ENCODE measurements around the gene CPEB4.

Gene CPEB4

GRCh38 chr5:173920024-173920753 lies 32.0 kb downstream of the CPEB4 start:
- Histone ChIP-seq H3K9me3 (ENCODE audit: control insufficient read depth, insufficient read depth, low read depth, low read length) (no peaks in the 10 kb centered on the region), H3K4me3 (ENCODE audit: low read depth, low read length) (no peak overlapping the region), H3K36me3 (ENCODE audit: control insufficient read depth, insufficient read depth, low read length) (no peaks in the 10 kb centered on the region), H3K27me3 (ENCODE audit: control insufficient read depth, insufficient read depth, low read length) (no peaks in the 10 kb centered on the region), H3K27ac (ENCODE audit: low read depth, low read length) (0 out of 2 replicates have a peak overlapping the region, but pooled peaks have one; percentile 20), H3K9ac (ENCODE audit: low read length) (no peak overlapping the region), H3K4me1 (ENCODE audit: control insufficient read depth, insufficient read depth, low read length) (peaks cover 52% of the 10 kb centered on the region)

- Histone ChIP-seq H3K9me3 (ENCODE audit: control insufficient read depth, insufficient read depth, low read depth, low read length) (no peaks in the 10 kb centered on the region), H3K4me3 (ENCODE audit: low read depth, low read length) (no peak overlapping the region), H3K27me3 (ENCODE audit: control insufficient read depth, insufficient read depth, low read length) (no peaks in the 10 kb centered on the region), H3K9ac (ENCODE audit: low read length) (no peak overlapping the region), H3K27ac (ENCODE audit: low read depth, low read length) (no peak overlapping the region), H3K36me3 (ENCODE audit: control insufficient read depth, insufficient read depth, low read length) (no peaks in the 10 kb centered on the region), H3K4me1 (ENCODE audit: control insufficient read depth, insufficient read depth, low read length) (peaks cover 45% of the 10 kb centered on the region)
Observed at GRCh38 chr5:173920866-173921555, 32.9 kb downstream of the CPEB4 start.

- Histone ChIP-seq H3K27me3 (ENCODE audit: control insufficient read depth, insufficient read depth, low read length) (no peaks in the 10 kb centered on the region), H3K36me3 (ENCODE audit: control insufficient read depth, insufficient read depth, low read length) (no peaks in the 10 kb centered on the region), H3K4me1 (ENCODE audit: control insufficient read depth, insufficient read depth, low read length) (peaks cover 32% of the 10 kb centered on the region), H3K9me3 (ENCODE audit: control insufficient read depth, insufficient read depth, low read depth, low read length) (no peaks in the 10 kb centered on the region), H3K27ac (ENCODE audit: low read depth, low read length) (no peak overlapping the region), H3K9ac (ENCODE audit: low read length) (no peak overlapping the region), H3K4me3 (ENCODE audit: low read depth, low read length) (no peak overlapping the region)
Observed at GRCh38 chr5:173922527-173922926, 34.4 kb downstream of the CPEB4 start.

- H3K27ac ChIP-seq (ENCODE audit: low read depth, low read length), result no peak overlapping the region
- no peaks in the 10 kb centered on the region for H3K9me3 ChIP-seq (ENCODE audit: control insufficient read depth, insufficient read depth, low read depth, low read length)
- no peaks in the 10 kb centered on the region for H3K27me3 ChIP-seq (ENCODE audit: control insufficient read depth, insufficient read depth, low read length)
- H3K36me3 ChIP-seq (ENCODE audit: control insufficient read depth, insufficient read depth, low read length), result no peaks in the 10 kb centered on the region
- H3K4me1 ChIP-seq (ENCODE audit: control insufficient read depth, insufficient read depth, low read length), result peaks cover 32% of the 10 kb centered on the region
- H3K9ac ChIP-seq (ENCODE audit: low read length), result no peak overlapping the region
- no peak overlapping the region for H3K4me3 ChIP-seq (ENCODE audit: low read depth, low read length)
Observed at GRCh38 chr5:173923218-173924095, 35.3 kb downstream of the CPEB4 start.

GRCh38 chr5:173924899-173925298 lies 36.8 kb downstream of the CPEB4 start:
- Histone ChIP-seq H3K9ac (ENCODE audit: low read length) (no peak overlapping the region), H3K27ac (ENCODE audit: low read depth, low read length) (no peak overlapping the region), H3K4me1 (ENCODE audit: control insufficient read depth, insufficient read depth, low read length) (peaks cover 19% of the 10 kb centered on the region)

GRCh38 chr5:173925449-173926071 lies 37.4 kb downstream of the CPEB4 start:
- Histone ChIP-seq H3K27ac (ENCODE audit: low read depth, low read length) (no peak overlapping the region), H3K27me3 (ENCODE audit: control insufficient read depth, insufficient read depth, low read length) (no peaks in the 10 kb centered on the region), H3K9me3 (ENCODE audit: control insufficient read depth, insufficient read depth, low read depth, low read length) (no peaks in the 10 kb centered on the region), H3K4me3 (ENCODE audit: low read depth, low read length) (no peak overlapping the region), H3K9ac (ENCODE audit: low read length) (no peak overlapping the region), H3K4me1 (ENCODE audit: control insufficient read depth, insufficient read depth, low read length) (peaks cover 17% of the 10 kb centered on the region), H3K36me3 (ENCODE audit: control insufficient read depth, insufficient read depth, low read length) (no peaks in the 10 kb centered on the region)

More at GRCh38 chr5:173924899-173925298, 36.8 kb downstream of the CPEB4 start:
- no peaks in the 10 kb centered on the region for H3K36me3 ChIP-seq (ENCODE audit: control insufficient read depth, insufficient read depth, low read length)
- H3K4me3 ChIP-seq (ENCODE audit: low read depth, low read length), result no peak overlapping the region
- no peaks in the 10 kb centered on the region for H3K27me3 ChIP-seq (ENCODE audit: control insufficient read depth, insufficient read depth, low read length)
- H3K9me3 ChIP-seq (ENCODE audit: control insufficient read depth, insufficient read depth, low read depth, low read length), result no peaks in the 10 kb centered on the region

GRCh38 chr5:173926359-173926758 lies 38.2 kb downstream of the CPEB4 start:
- no peak overlapping the region for H3K4me3 ChIP-seq (ENCODE audit: low read depth, low read length)
- H3K36me3 ChIP-seq (ENCODE audit: control insufficient read depth, insufficient read depth, low read length), result no peaks in the 10 kb centered on the region
- peaks cover 17% of the 10 kb centered on the region for H3K4me1 ChIP-seq (ENCODE audit: control insufficient read depth, insufficient read depth, low read length)
- H3K27me3 ChIP-seq (ENCODE audit: control insufficient read depth, insufficient read depth, low read length), result no peaks in the 10 kb centered on the region
- no peaks in the 10 kb centered on the region for H3K9me3 ChIP-seq (ENCODE audit: control insufficient read depth, insufficient read depth, low read depth, low read length)
- no peak overlapping the region for H3K27ac ChIP-seq (ENCODE audit: low read depth, low read length)
- H3K9ac ChIP-seq (ENCODE audit: low read length), result no peak overlapping the region

- Histone ChIP-seq H3K4me3 (ENCODE audit: low read depth, low read length) (no peak overlapping the region), H3K27me3 (ENCODE audit: control insufficient read depth, insufficient read depth, low read length) (no peaks in the 10 kb centered on the region), H3K36me3 (ENCODE audit: control insufficient read depth, insufficient read depth, low read length) (no peaks in the 10 kb centered on the region), H3K9me3 (ENCODE audit: control insufficient read depth, insufficient read depth, low read depth, low read length) (no peaks in the 10 kb centered on the region), H3K9ac (ENCODE audit: low read length) (no peak overlapping the region), H3K27ac (ENCODE audit: low read depth, low read length) (no peak overlapping the region), H3K4me1 (ENCODE audit: control insufficient read depth, insufficient read depth, low read length) (peaks cover 9% of the 10 kb centered on the region)
Observed at GRCh38 chr5:173928871-173929574, 40.9 kb downstream of the CPEB4 start.

- H3K4me1 ChIP-seq (ENCODE audit: control insufficient read depth, insufficient read depth, low read length), result no peaks in the 10 kb centered on the region
- H3K4me3 ChIP-seq (ENCODE audit: low read depth, low read length), result no peak overlapping the region
- no peaks in the 10 kb centered on the region for H3K9me3 ChIP-seq (ENCODE audit: control insufficient read depth, insufficient read depth, low read depth, low read length)
- no peak overlapping the region for H3K9ac ChIP-seq (ENCODE audit: low read length)
- no peak overlapping the region for H3K27ac ChIP-seq (ENCODE audit: low read depth, low read length)
- no peaks in the 10 kb centered on the region for H3K36me3 ChIP-seq (ENCODE audit: control insufficient read depth, insufficient read depth, low read length)
- H3K27me3 ChIP-seq (ENCODE audit: control insufficient read depth, insufficient read depth, low read length), result no peaks in the 10 kb centered on the region
Observed at GRCh38 chr5:173932695-173933139, 44.6 kb downstream of the CPEB4 start.

GRCh38 chr5:173933901-173934300 lies 45.8 kb downstream of the CPEB4 start:
- no peak overlapping the region for H3K4me3 ChIP-seq (ENCODE audit: low read depth, low read length)
- no peaks in the 10 kb centered on the region for H3K27me3 ChIP-seq (ENCODE audit: control insufficient read depth, insufficient read depth, low read length)
- H3K9me3 ChIP-seq (ENCODE audit: control insufficient read depth, insufficient read depth, low read depth, low read length), result no peaks in the 10 kb centered on the region
- no peaks in the 10 kb centered on the region for H3K4me1 ChIP-seq (ENCODE audit: control insufficient read depth, insufficient read depth, low read length)
- H3K27ac ChIP-seq (ENCODE audit: low read depth, low read length), result no peak overlapping the region
- H3K9ac ChIP-seq (ENCODE audit: low read length), result no peak overlapping the region
- no peaks in the 10 kb centered on the region for H3K36me3 ChIP-seq (ENCODE audit: control insufficient read depth, insufficient read depth, low read length)
